ENCODE measurements around the gene PTGDR.

GRCh38 chr14:52299692-52300278, 32.3 kb downstream of the PTGDR start:
- TF ChIP-seq CTCF (IDR thresholded peaks at IDR 0.05 in 2 of 3, conservative IDR thresholded peaks at IDR 0.05 in 1 of 3; ENCODE audit: borderline replicate concordance in 1 of 3, insufficient read depth in 1 of 3, low read depth in 2 of 3, low read length in 2 of 3) (peak; percentile 56 to 65 (median 65); a peak in 5 of 6 replicates), CEBPB (IDR thresholded peaks at IDR 0.05; ENCODE audit: low read depth) (peak; percentile 84; the same call in 1 of the 2 replicates), YY1 (IDR thresholded peaks at IDR 0.05; ENCODE audit: extremely low read depth, insufficient replicate concordance, low read depth, low read length) (no peak), POLR2A (IDR thresholded peaks at IDR 0.05; ENCODE audit: borderline replicate concordance, extremely low read depth, insufficient read depth, insufficient read length) (no peak), ZNF274 (IDR thresholded peaks at IDR 0.05; ENCODE audit: low read depth, low read length) (no peak)

Measured in HCT116 (cell line).